H1 (cell line): ENCODE results near the gene MAPKAPK5. TPM values are rescaled to one million over a fixed set of nuclear protein-coding genes. Genes with fewer than 3 reads are reported as not detected.

Source experiments
- CHD7 ChIP-seq: fragments of 300-600 bp; sonication (generic); IDR thresholded peaks from 2 replicates; pipeline ENCODE4 v1.7.1; 2012; ENCODE audit warnings: low read length, moderate library complexity, mild to moderate bottlenecking, inconsistent platforms; ENCODE audit not compliant: insufficient replicate concordance
- polyA plus RNA-seq, 7 experiments: library from polyadenylated mRNA; depleted of rRNA in 3 of 7; stranded (reverse) in 5 of 7; unstranded in 2 of 7; fragments of >200 nt in 5 of 7; fragments of 200-250 nt in 2 of 7; gene quantifications; 1 replicate in 5 of 7; 2 replicates in 1 of 7; 4 replicates in 1 of 7; pipeline versions ENCODE4 v1.2.1 to v1.2.3, GENCODE V29; 2011 to 2013; ENCODE audit warnings: missing spikeins in 2 of 7, mixed read lengths in 2 of 7
- total RNA-seq: library from RNA; stranded (reverse); fragmentation: NEBNext Ultra II Directional; extraction: Animal tissue kit (Norgen Biotek cat#: 25700); gene quantifications from 2 replicates; pipeline ENCODE4 v1.2.1, GENCODE V29; 2021

Gene MAPKAPK5
- total and polyA plus RNA-seq, 2 of the 8 experiments (the other 6 are each of a cell fraction or from before 2014, with no cell fraction given), result 40.0 to 91.5 TPM

- TF ChIP-seq CHD7, result no peak
Measured at GRCh38 chr12:111803851-111804250, 38.2 kb upstream of the MAPKAPK5 start (continued).
